ENCODE measurements around the gene ZG16B.

DNA sequence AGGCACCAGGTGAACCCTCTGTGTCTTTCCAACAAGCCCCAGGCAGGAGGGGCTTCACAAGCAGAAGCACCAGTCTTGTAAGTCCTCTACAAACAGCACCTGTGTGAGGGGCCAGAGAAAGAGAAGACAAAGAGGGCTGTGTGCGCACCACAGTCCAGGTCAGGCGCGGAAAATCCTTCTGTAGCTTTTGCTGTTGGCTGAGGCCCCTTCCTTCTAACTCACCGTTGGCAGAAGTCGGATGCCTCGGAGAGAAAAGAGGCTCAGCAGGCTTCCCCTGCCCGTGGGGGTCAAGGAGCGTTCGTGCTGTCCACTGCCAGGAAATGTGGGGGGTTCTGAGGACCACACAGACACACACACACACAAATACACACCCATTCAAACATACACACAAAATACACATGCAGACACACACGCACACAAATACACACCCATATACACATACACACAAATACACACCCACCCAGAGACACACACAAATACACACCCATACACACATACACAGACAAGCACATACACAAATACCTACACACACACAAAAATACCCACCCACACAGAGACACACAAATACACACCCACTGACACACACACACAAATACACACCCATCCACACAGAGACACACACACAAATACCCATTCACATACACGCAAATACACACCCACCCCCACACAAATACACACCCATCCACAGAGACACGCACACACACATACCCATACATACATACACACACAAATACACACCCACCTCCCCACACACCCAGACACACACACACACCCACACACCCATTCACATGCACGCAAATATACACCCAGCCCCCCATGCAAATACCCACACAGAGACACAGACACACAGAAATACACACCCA lies 6.8 kb downstream of the ZG16B start:
- TF ChIP-seq CTCF (IDR thresholded peaks at IDR 0.05) (no peak), POLR2A (IDR thresholded peaks at IDR 0.05) (no peak)

All from right lobe of liver (tissue), 4 donors.